ENCODE data around the gene TANC1. TPM values are rescaled to one million over a fixed set of nuclear protein-coding genes. Genes with fewer than 3 reads are reported as not detected.

Gene TANC1
- polyA plus RNA-seq, 1 donor from 2014 or later, result 0.37 TPM

GRCh38 chr2:159070235-159070634 is 101.8 kb downstream of the TANC1 start:
- no peaks in the 10 kb centered on the region for H3K9me2 ChIP-seq (ENCODE audit: insufficient read depth, low read length)
- no peaks in the 10 kb centered on the region for H3K27me3 ChIP-seq (ENCODE audit: insufficient read depth, low read depth, low read length)
- no peaks in the 10 kb centered on the region for H3F3A ChIP-seq (ENCODE audit: insufficient read depth, low read length, poor library complexity, severe bottlenecking)
- H3K79me2 ChIP-seq (replicated peaks; ENCODE audit: insufficient read depth, low read length), result no peaks in the 10 kb centered on the region
- H3K27ac ChIP-seq (ENCODE audit: low read length), result no peak overlapping the region
- H3K4me2 ChIP-seq (ENCODE audit: low read length), result no peak overlapping the region
- no peaks in the 10 kb centered on the region for H3K36me3 ChIP-seq (ENCODE audit: insufficient read depth, low read length)
- no peaks in the 10 kb centered on the region for H4K20me1 ChIP-seq (ENCODE audit: insufficient read depth)
- no peak overlapping the region for H3K4me3 ChIP-seq (ENCODE audit: low read length)
- no peak overlapping the region for H2AFZ ChIP-seq (ENCODE audit: low read depth, low read length)
- no peak for TF ChIP-seq EP300 (conservative IDR thresholded peaks at IDR 0.05; ENCODE audit: poor library complexity, severe bottlenecking)
- H3K9me3 ChIP-seq (ENCODE audit: low read length), result no peaks in the 10 kb centered on the region
- no peak overlapping the region for H3K9ac ChIP-seq (ENCODE audit: low read length)

GRCh38 chr2:159071190-159071915 is 102.9 kb downstream of the TANC1 start:
- Histone ChIP-seq H3K9me2 (ENCODE audit: insufficient read depth, low read length) (no peaks in the 10 kb centered on the region), H3F3A (ENCODE audit: insufficient read depth, low read length, poor library complexity, severe bottlenecking) (no peaks in the 10 kb centered on the region), H3K9ac (ENCODE audit: low read length) (no peak overlapping the region), H3K4me2 (ENCODE audit: low read length) (no peak overlapping the region), H3K27me3 (ENCODE audit: insufficient read depth, low read depth, low read length) (no peaks in the 10 kb centered on the region), H4K20me1 (ENCODE audit: insufficient read depth) (no peaks in the 10 kb centered on the region), H3K79me2 (replicated peaks; ENCODE audit: insufficient read depth, low read length) (no peaks in the 10 kb centered on the region), H3K9me3 (ENCODE audit: low read length) (no peaks in the 10 kb centered on the region), H3K4me3 (ENCODE audit: low read length) (no peak overlapping the region), H3K27ac (ENCODE audit: low read length) (no peak overlapping the region), H3K36me3 (ENCODE audit: insufficient read depth, low read length) (no peaks in the 10 kb centered on the region), H2AFZ (ENCODE audit: low read depth, low read length) (no peak overlapping the region)
- TF ChIP-seq CTCF (IDR thresholded peaks at IDR 0.05; ENCODE audit: poor library complexity, severe bottlenecking), result no peak
- TF ChIP-seq POLR2AphosphoS5 (IDR thresholded peaks at IDR 0.05), result no peak
- no peak for TF ChIP-seq REST (IDR thresholded peaks at IDR 0.05; ENCODE audit: borderline replicate concordance)
- TF ChIP-seq TAF1 (IDR thresholded peaks at IDR 0.05; ENCODE audit: low read depth), result no peak
- no peak for TF ChIP-seq EP300 (conservative IDR thresholded peaks at IDR 0.05; ENCODE audit: poor library complexity, severe bottlenecking)
- no peak for TF ChIP-seq EZH2 (IDR thresholded peaks at IDR 0.05; ENCODE audit: borderline replicate concordance, insufficient read depth, low read length, poor library complexity, severe bottlenecking)
- TF ChIP-seq SMC3 (conservative IDR thresholded peaks at IDR 0.05; ENCODE audit: poor library complexity), result no peak
- TF ChIP-seq MXI1 (conservative IDR thresholded peaks at IDR 0.05; ENCODE audit: poor library complexity, severe bottlenecking), result no peak
- TF ChIP-seq RAD21 (conservative IDR thresholded peaks at IDR 0.05), result no peak

Data from neural cell (in vitro differentiated cells).